RWPE1 (cell line): ENCODE data around the gene PRR23C.

Experiments
- CTCF ChIA-PET: fragments of 350-600 bp; sonication (Branson Sonifier 250); formaldehyde crosslinking; extraction: SDS; loops from one replicate; lab custom pipeline; 2021; lab: Yijun Ruan, JAX
- POLR2A ChIA-PET: fragments of 400-600 bp; formaldehyde crosslinking; extraction: SDS; loops from one replicate; lab custom pipeline; 2020; ENCODE audit warnings: antibody characterized with exemption; ENCODE audit not compliant: low non-redundant PET; lab: Yijun Ruan, JAX
- DNase-seq: peaks from one replicate; pipeline ENCODE4 v3.0.0; 2012; ENCODE audit warnings: low spot score
- H3K27ac ChIP-seq: fragments of 450-650 bp; 2 replicates; pipeline ENCODE4 v1.5.1; 2017
- CTCF ChIP-seq: fragments of 450-650 bp; conservative IDR thresholded peaks from 2 replicates; pipeline ENCODE4 v1.5.1; 2017; ENCODE audit warnings: low read depth, mild to moderate bottlenecking

PRR23C gene

GRCh38 chr3:139024968-139025367, 19.7 kb downstream of the PRR23C start:
- no peak for DNase-seq
- POLR2A ChIA-PET: no interaction called here
- no peak for TF ChIP-seq CTCF
- CTCF ChIA-PET: no interaction called here
- no peak overlapping the region for H3K27ac ChIP-seq

GRCh38 chr3:139020868-139021234, 23.8 kb downstream of the PRR23C start, which contains the start of gene PRR23B:
Gene PRR23B, minus strand, starts transcription at chr3:139020926. Its CDS starts 265 bp downstream, at chr3:139020661.
- H3K27ac ChIP-seq: no peak within 1 kb of the TSS
- CTCF ChIA-PET: no interaction called here
- no peak for TF ChIP-seq CTCF
- POLR2A ChIA-PET: no interaction called here
- no peak for DNase-seq

- TF ChIP-seq CTCF: no peak
- no peak overlapping the region for H3K27ac ChIP-seq
- DNase-seq: no peak
- POLR2A ChIA-PET: no interaction called here
- CTCF ChIA-PET: interaction anchor here (0.6 kb wide), 2 partner anchors 333 to 955 kb away, joined by 3 read pairs; no protein-coding TSS in a partner anchor
Observed at GRCh38 chr3:139020036-139020867, 24.4 kb downstream of the PRR23C start.

- no peak for DNase-seq
- ChIA-PET CTCF (no interaction called here), POLR2A (no interaction called here)
- no peak overlapping the region for H3K27ac ChIP-seq
- TF ChIP-seq CTCF: no peak
Observed at GRCh38 chr3:139016430-139017048, 28.2 kb downstream of the PRR23C start.

GRCh38 chr3:139006051-139006716, 38.5 kb downstream of the PRR23C start, which contains the start of gene PRR23A:
Gene PRR23A, minus strand, starts transcription at chr3:139006268. Its CDS starts 0 bp downstream, at chr3:139006268.
- no peak within 1 kb of the TSS for H3K27ac ChIP-seq
- no peak for TF ChIP-seq CTCF
- POLR2A ChIA-PET: no interaction called here
- CTCF ChIA-PET: interaction anchor here (0.6 kb wide), 1 partner anchor 38 kb away, joined by 3 read pairs; no protein-coding TSS in a partner anchor
- no peak for DNase-seq

GRCh38 chr3:139005356-139005993, 39.2 kb downstream of the PRR23C start:
- TF ChIP-seq CTCF: no peak
- ChIA-PET POLR2A (no interaction called here), CTCF (interaction anchor here (0.6 kb wide), 1 partner anchor 37 kb away, joined by 3 read pairs; no protein-coding TSS in a partner anchor)
- no peak for DNase-seq
- H3K27ac ChIP-seq: no peak overlapping the region
